ENCODE measurements around the gene PPP5C. TPM values are rescaled to one million over a fixed set of nuclear protein-coding genes. Genes with fewer than 3 reads are reported as not detected.

Gene PPP5C
- total RNA-seq, 1 experiment from 2014 or later, result 58.1 TPM

GRCh38 chr19:46392837-46393236 lies 46.0 kb downstream of the PPP5C start:
- Histone ChIP-seq H3K4me1 (ENCODE audit: control insufficient read depth, insufficient read depth, low read length) (no peaks in the 10 kb centered on the region), H3K36me3 (ENCODE audit: control insufficient read depth, insufficient read depth, low read length) (0 out of 2 replicates have a peak, but pooled peaks cover 2% of the 10 kb centered on the region), H3K27me3 (ENCODE audit: control insufficient read depth, insufficient read depth, low read length) (no peaks in the 10 kb centered on the region), H3K27ac (ENCODE audit: low read length) (no peak overlapping the region), H3K9me3 (ENCODE audit: control insufficient read depth, insufficient read depth, low read depth, low read length) (no peaks in the 10 kb centered on the region), H3K4me3 (ENCODE audit: low read depth in 2 of 2, low read length in 2 of 2) (no peak overlapping the region)
- in situ Hi-C loops (cut with HindIII; ENCODE audit: low pct_unique_long_range_greater_than_20kb, low sequenced_read_pairs) (no loop called here), intact Hi-C loops (cut with micrococcal nuclease; ENCODE audit: unreplicated experiment) (loop anchor here (10.0 kb wide), 1 partner anchor 108 kb away; no protein-coding TSS in a partner anchor)
- no TSS peak for BruUV-seq (replicated peaks)
- ATAC-seq (no peak), DNase-seq (ENCODE audit: low read depth, low spot score) (no peak)
- CTCF ChIA-PET, result no interaction called here
- TF ChIP-seq POLR2AphosphoS5 (IDR thresholded peaks at IDR 0.05; ENCODE audit: low read depth, low read length) (no peak), SIN3A (IDR thresholded peaks at IDR 0.05; ENCODE audit: borderline replicate concordance, insufficient read depth, low read depth, low read length) (no peak), REST (IDR thresholded peaks at IDR 0.05; ENCODE audit: insufficient read depth in 1 of 2, low read depth in 2 of 2, low read length in 1 of 2) (no peak), TCF7L2 (IDR thresholded peaks at IDR 0.05; ENCODE audit: low read depth, low read length) (no peak), CTCF (IDR thresholded peaks at IDR 0.05) (no peak)
- POLR2A ChIA-PET, result no interaction called here

GRCh38 chr19:46393456-46394401 lies 46.8 kb downstream of the PPP5C start:
- in situ Hi-C loops (cut with HindIII; ENCODE audit: low pct_unique_long_range_greater_than_20kb, low sequenced_read_pairs), result no loop called here
- CTCF ChIA-PET, result no interaction called here
- DNase-seq (ENCODE audit: low read depth, low spot score) (no peak), ATAC-seq (no peak)
- Histone ChIP-seq H3K4me1 (ENCODE audit: control insufficient read depth, insufficient read depth, low read length) (no peaks in the 10 kb centered on the region), H3K36me3 (ENCODE audit: control insufficient read depth, insufficient read depth, low read length) (0 out of 2 replicates have a peak, but pooled peaks cover 2% of the 10 kb centered on the region), H3K4me3 (ENCODE audit: low read depth in 2 of 2, low read length in 2 of 2) (no peak overlapping the region), H3K9me3 (ENCODE audit: control insufficient read depth, insufficient read depth, low read depth, low read length) (no peaks in the 10 kb centered on the region), H3K27me3 (ENCODE audit: control insufficient read depth, insufficient read depth, low read length) (no peaks in the 10 kb centered on the region), H3K27ac (ENCODE audit: low read length) (no peak overlapping the region)
- intact Hi-C loops (cut with micrococcal nuclease; ENCODE audit: unreplicated experiment), result loop anchor here (2.0 to 10.0 kb wide), 2 partner anchors 93 to 109 kb away; no protein-coding TSS in a partner anchor
- POLR2A ChIA-PET, result no interaction called here
- BruUV-seq (replicated peaks), result TSS peak; percentile 64
- TF ChIP-seq REST (IDR thresholded peaks at IDR 0.05; ENCODE audit: insufficient read depth in 1 of 2, low read depth in 2 of 2, low read length in 1 of 2) (no peak), CTCF (IDR thresholded peaks at IDR 0.05) (no peak), SIN3A (IDR thresholded peaks at IDR 0.05; ENCODE audit: borderline replicate concordance, insufficient read depth, low read depth, low read length) (no peak), TCF7L2 (IDR thresholded peaks at IDR 0.05; ENCODE audit: low read depth, low read length) (no peak), POLR2AphosphoS5 (IDR thresholded peaks at IDR 0.05; ENCODE audit: low read depth, low read length) (no peak)

Measured in Panc1 (cell line).